ENCODE data around the gene WBP1L. TPM values are rescaled to one million over a fixed set of nuclear protein-coding genes. Genes with fewer than 3 reads are reported as not detected.
"Not testable (repeated sequence)": the region's sequence is repeated elsewhere in the genome, so short reads cannot be mapped to it uniquely, and the experiment has no call there.

WBP1L gene
- polyA plus RNA-seq (ENCODE audit: insufficient read length): 44.8 TPM

- peak; percentile 99 for DNase-seq
Measured at GRCh38 chr10:102743588-102744373, at the start of gene WBP1L. TSS of gene WBP1L (plus strand) at chr10:102743948. CDS start at chr10:102744054, 106 bp downstream.

GRCh38 chr10:102695401-102695800 is 48.3 kb upstream of the WBP1L start:
- not testable (repeated sequence) for DNase-seq

DNA sequence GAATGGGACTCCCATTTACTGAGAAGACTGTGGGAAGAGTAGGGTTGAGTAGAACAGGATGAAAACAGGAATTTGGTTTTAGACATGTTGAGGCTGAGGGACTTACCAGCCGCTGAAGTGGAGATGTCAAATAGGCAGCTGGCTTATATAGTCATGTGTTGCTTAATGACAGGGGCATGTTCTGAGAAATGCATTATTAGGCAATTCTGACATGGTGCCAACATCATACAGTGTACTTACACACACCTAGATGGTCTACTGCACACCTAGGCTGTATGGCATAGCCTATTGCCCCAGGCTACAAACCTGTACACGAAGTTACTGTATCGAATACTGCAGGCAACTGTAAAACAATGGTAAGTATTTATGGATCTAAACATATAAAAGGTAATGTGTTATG is 47.0 kb upstream of the WBP1L start:
- DNase-seq: no peak

DNA sequence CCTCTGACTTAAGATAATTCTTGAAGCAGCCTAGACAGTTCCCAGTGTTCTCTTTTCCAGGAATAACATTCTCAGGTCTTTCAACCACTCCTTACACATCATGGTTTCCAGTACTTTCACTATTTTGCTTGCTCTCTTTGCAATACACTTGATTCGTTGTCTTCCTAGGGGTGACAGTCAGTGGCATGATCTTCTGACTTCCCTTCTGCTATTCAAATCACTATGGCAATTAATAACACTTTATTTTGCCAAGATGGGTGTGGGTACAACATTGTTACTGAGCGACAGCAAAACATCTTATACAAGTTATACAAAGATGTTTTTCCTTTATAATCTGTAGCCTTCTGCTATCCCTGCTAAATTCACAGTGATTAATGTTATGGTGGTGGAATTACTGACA is 44.9 kb upstream of the WBP1L start:
- no peak for DNase-seq

DNA sequence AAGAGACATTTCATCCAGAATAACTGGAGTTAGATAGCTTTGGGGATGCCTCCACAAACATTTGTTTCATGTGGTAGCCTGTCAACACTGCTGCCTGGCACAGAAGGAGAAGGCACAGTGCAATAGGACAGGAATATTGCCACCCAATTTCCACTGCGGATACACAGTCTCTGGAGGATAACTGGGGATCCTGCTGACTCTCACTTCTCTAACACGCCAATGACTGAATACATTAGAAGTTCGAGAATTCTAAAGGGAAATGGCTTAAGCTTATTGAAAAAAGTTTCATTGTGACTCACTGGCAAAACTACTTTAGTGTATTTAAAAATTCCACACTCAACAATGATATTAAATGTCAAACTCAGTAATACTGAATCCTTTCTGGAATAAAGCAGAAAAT is 42.5 kb upstream of the WBP1L start:
- no peak for DNase-seq

- DNase-seq: no peak
Measured at GRCh38 chr10:102701796-102702195, 42.0 kb upstream of the WBP1L start.

GRCh38 chr10:102702742-102703141 is 41.0 kb upstream of the WBP1L start:
- DNase-seq: no peak

DNA sequence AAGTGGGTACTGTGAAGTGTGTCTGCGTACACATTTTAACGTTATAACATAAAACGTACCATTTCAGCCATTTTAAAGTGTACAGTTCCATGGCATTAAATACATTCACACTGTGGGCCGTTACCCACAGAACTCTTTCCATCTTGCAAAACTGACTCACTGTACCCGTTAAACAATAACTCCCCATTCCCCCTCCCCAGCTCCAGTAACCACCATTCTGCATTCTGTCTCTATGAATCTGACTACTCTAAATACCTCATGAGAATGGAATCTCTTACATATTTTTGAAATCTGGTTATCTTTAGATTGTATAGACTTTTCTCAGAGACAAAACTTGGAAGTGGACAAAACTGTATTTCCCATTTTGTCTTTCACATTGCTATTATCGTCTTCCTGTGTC is 38.8 kb upstream of the WBP1L start:
- DNase-seq: no peak

DNA sequence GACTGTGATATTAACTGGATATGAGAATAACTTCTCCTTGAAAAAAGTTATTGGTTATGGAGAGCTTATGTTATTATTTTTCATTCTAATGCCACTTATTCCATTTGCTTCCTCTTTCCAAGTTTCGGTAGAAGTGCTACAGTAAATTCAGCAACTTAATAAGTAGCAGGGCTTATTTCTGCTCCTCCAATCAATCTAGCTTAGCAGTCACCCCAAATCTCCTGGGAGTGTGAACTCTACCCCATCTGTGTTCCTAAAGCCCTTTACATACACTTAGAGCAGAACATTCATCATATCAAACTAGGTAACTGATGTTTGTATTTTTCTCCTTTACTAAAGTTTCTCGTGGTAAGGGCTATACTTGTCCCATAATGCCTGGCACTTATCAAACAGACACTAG is 38.2 kb upstream of the WBP1L start:
- no peak for DNase-seq

- DNase-seq: no peak
Measured at GRCh38 chr10:102710609-102711008, 33.1 kb upstream of the WBP1L start.

GRCh38 chr10:102712089-102712488 is 31.7 kb upstream of the WBP1L start:
- no peak for DNase-seq

GRCh38 chr10:102712843-102713538 is 30.8 kb upstream of the WBP1L start:
- DNase-seq: no peak

- DNase-seq: no peak
Measured at GRCh38 chr10:102713539-102713813, 30.3 kb upstream of the WBP1L start.

GRCh38 chr10:102713814-102714620 is 29.7 kb upstream of the WBP1L start, which contains the start of gene ARL3:
TSS of gene ARL3 (minus strand) at chr10:102714397. CDS start at chr10:102714275, 122 bp downstream.
- peak; percentile 99 for DNase-seq

- DNase-seq: no peak
Measured at GRCh38 chr10:102714621-102715455, 28.9 kb upstream of the WBP1L start, which contains the start of gene SFXN2. TSS of gene SFXN2 (plus strand) at chr10:102714636. CDS start at chr10:102726637, 12,001 bp downstream.

DNA sequence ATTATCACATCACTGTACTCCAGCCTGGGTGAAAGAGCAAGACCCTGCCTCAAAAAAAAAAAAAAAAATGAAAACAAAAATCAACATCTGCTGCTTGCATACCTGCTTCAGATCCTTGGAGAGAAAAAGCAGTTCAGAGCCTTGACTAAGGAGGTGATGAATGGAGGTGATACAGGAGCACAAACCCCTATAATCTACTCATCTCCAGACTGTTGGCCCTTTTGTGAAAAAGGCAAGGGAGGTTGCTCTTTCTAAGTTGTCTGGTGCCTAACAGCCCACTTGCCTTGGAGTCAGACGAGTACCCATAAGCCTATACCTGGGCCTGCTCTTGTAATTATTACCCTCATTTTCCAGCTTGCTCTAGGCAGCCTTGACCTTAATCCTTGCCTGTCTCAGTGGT is 27.9 kb upstream of the WBP1L start:
- no peak for DNase-seq

- not testable (repeated sequence) for DNase-seq
Measured at GRCh38 chr10:102716900-102717565, 26.7 kb upstream of the WBP1L start.

GRCh38 chr10:102718220-102718619 is 25.5 kb upstream of the WBP1L start:
- DNase-seq: no peak

- DNase-seq: no peak
Measured at GRCh38 chr10:102720337-102720736, 23.4 kb upstream of the WBP1L start.

DNA sequence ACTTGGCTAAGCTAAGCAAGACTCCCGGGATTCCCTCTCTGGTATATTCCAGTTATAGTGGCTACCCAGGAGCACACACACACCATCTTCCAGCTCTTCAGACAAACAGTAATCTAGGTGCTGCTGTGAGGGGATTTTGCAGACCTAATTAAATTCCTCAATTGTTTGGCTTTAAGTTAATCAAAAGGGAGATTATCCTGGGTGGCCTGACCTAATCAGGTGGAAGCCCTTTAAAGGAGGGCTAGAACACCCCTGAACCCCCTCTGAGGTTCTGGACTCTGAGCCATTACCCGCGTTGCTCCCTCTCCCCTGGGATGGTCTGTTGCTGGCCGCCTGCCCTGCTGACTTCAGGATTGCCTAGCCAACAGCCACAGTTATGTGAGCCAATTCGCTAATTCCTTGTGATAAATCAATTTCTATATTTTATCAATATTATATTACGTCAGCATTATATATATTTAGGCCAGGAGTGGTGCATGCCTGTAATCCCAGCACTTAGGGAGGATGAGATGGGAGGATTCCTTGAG is 22.9 kb upstream of the WBP1L start:
- DNase-seq: no peak

DNA sequence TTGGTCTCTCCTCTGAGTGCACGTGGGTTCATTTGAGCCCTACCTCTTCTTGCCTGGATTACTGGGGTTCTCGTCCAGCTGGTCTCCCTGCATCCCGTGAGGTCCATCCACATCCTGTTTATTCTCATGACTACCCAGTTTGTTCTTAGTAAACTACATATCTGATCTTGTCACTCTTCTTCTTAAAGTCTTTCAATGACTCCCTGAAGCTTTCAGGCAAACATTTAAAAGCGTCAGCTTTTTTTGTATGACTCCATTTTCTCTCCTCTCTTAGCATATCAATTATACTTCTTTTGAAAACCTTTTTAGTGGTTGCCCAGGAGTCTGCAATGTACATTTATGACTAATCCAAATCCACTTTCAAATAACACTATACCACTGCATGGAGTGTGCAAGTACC is 21.8 kb upstream of the WBP1L start:
- DNase-seq: no peak
